Measurements from ENCODE around the gene WDFY3. TPM values are rescaled to one million over a fixed set of nuclear protein-coding genes. Genes with fewer than 3 reads are reported as not detected.

Gene WDFY3
- total and polyA plus RNA-seq, 2 of the 13 experiments (the other 11 are each of a cell fraction or from before 2014, with no cell fraction given), result 16.7 to 24.5 TPM

DNA sequence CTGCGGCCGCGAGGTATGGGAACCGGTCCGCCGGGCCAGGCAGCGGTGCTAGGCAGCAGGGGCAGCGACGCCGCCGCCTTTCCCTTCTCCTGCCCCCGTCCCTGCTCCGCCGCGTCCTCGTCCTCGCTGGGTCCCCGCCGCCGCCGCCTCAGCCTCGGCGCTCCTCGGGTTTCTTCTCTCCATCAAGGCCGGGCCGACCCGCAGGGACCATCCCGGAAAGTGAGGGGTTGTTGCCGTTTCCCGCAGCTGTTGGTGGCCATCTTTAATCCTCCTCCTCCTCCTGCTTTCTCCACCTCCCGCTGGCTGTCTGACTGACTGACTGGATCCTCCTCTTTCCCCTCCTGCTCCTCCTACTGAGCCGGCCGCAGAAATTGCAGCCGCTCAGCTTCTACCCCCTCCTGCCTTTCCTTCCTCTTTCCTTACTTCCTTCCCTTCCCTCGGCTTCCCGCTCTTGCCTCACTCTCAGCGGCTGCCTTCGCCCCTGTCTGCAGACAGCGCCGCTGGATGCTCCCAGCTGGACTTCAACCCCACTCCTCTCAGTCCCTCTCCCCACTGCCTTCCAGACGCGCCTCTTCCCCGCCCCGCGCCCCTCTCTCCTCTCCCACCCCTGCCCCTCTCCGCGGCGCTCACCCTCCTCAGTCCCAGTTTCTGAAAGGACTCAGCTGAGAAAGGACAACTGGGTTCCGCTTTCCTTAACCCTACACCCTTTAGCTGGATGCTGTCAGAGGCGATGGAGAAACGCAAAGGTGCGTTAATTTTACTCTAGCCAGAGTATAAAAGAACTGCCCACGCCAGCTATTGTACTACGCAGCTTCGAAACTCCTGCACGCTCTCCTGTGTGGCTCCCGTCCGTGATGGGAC, at the start of gene WDFY3 (continued):
- TF ChIP-seq SP5 (CRISPR knock-in tag; IDR thresholded peaks at IDR 0.05; ENCODE audit: borderline replicate concordance, low read depth), result peak; percentile 63
- TF ChIP-seq, protein P1, sequence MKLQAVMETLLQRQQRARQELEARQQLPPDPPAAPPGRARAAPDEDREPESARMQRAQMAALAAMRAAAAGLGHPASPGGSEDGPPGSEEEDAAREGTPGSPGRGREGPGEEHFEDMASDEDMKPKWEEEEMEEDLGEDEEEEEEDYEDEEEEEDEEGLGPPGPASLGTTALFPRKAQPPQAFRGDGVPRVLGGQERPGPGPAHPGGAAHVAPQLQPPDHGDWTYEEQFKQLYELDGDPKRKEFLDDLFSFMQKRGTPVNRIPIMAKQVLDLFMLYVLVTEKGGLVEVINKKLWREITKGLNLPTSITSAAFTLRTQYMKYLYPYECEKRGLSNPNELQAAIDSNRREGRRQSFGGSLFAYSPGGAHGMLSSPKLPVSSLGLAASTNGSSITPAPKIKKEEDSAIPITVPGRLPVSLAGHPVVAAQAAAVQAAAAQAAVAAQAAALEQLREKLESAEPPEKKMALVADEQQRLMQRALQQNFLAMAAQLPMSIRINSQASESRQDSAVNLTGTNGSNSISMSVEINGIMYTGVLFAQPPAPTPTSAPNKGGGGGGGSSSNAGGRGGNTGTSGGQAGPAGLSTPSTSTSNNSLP (IDR thresholded peaks at IDR 0.05; ENCODE audit: low read depth, low read length), result no peak
- no peak for TF ChIP-seq KAT2B (IDR thresholded peaks at IDR 0.05; ENCODE audit: borderline replicate concordance, low read depth, low read length)
- no peak for TF ChIP-seq HDAC6 (IDR thresholded peaks at IDR 0.05; ENCODE audit: low read depth, low read length)
- TF ChIP-seq CREBL2 (CRISPR knock-in tag; IDR thresholded peaks at IDR 0.05; ENCODE audit: borderline replicate concordance), result no peak
- TF ChIP-seq ZNF597 (CRISPR knock-in tag; IDR thresholded peaks at IDR 0.05), result no peak
- no peak for TF ChIP-seq ZEB1 (IDR thresholded peaks at IDR 0.05; ENCODE audit: insufficient replicate concordance, low read depth)
- TF ChIP-seq, protein P2, sequence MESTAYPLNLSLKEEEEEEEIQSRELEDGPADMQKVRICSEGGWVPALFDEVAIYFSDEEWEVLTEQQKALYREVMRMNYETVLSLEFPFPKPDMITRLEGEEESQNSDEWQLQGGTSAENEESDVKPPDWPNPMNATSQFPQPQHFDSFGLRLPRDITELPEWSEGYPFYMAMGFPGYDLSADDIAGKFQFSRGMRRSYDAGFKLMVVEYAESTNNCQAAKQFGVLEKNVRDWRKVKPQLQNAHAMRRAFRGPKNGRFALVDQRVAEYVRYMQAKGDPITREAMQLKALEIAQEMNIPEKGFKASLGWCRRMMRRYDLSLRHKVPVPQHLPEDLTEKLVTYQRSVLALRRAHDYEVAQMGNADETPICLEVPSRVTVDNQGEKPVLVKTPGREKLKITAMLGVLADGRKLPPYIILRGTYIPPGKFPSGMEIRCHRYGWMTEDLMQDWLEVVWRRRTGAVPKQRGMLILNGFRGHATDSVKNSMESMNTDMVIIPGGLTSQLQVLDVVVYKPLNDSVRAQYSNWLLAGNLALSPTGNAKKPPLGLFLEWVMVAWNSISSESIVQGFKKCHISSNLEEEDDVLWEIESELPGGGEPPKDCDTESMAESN (CRISPR knock-in tag; conservative IDR thresholded peaks at IDR 0.05), result no peak
- no peak for TF ChIP-seq ZNF468 (CRISPR knock-in tag; IDR thresholded peaks at IDR 0.05)
- TF ChIP-seq, protein P3, sequence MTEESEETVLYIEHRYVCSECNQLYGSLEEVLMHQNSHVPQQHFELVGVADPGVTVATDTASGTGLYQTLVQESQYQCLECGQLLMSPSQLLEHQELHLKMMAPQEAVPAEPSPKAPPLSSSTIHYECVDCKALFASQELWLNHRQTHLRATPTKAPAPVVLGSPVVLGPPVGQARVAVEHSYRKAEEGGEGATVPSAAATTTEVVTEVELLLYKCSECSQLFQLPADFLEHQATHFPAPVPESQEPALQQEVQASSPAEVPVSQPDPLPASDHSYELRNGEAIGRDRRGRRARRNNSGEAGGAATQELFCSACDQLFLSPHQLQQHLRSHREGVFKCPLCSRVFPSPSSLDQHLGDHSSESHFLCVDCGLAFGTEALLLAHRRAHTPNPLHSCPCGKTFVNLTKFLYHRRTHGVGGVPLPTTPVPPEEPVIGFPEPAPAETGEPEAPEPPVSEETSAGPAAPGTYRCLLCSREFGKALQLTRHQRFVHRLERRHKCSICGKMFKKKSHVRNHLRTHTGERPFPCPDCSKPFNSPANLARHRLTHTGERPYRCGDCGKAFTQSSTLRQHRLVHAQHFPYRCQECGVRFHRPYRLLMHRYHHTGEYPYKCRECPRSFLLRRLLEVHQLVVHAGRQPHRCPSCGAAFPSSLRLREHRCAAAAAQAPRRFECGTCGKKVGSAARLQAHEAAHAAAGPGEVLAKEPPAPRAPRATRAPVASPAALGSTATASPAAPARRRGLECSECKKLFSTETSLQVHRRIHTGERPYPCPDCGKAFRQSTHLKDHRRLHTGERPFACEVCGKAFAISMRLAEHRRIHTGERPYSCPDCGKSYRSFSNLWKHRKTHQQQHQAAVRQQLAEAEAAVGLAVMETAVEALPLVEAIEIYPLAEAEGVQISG (CRISPR knock-in tag; IDR thresholded peaks at IDR 0.05), result peak; percentile 48
- TF ChIP-seq JUND (CRISPR knock-in tag; IDR thresholded peaks at IDR 0.05), result no peak
- no peak for TF ChIP-seq ZKSCAN8 (CRISPR knock-in tag; IDR thresholded peaks at IDR 0.05; ENCODE audit: borderline replicate concordance)
- TF ChIP-seq RORA (CRISPR knock-in tag; IDR thresholded peaks at IDR 0.05), result no peak
- no peak for TF ChIP-seq ZNF652 (CRISPR knock-in tag; IDR thresholded peaks at IDR 0.05; ENCODE audit: borderline replicate concordance, low read depth)
- peak; percentile 73 for TF ChIP-seq POLR2AphosphoS5 (IDR thresholded peaks at IDR 0.05; ENCODE audit: low read depth, low read length)
- no peak for TF ChIP-seq CEBPZ (IDR thresholded peaks at IDR 0.05; ENCODE audit: low read length)
